Uterus (tissue), 4 donors: ENCODE measurements around the gene YPEL2. TPM values are rescaled to one million over a fixed set of nuclear protein-coding genes. Genes with fewer than 3 reads are reported as not detected.
A peak's percentile ranks its signal among the peaks of the same experiment; 100 is the strongest.

ENCODE experiments used
- DNase-seq, 2 donors: peaks; one replicate each; pipeline ENCODE4 v3.0.0-alpha.2; 2019 to 2020
- H3K27ac ChIP-seq, 2 donors: fragments of 200-600 bp; sonication (generic); 1 replicate in 1 of 2; 2 replicates in 1 of 2; pipeline ENCODE4 v1.5.1; 2016 to 2018
- H3K27me3 ChIP-seq, 2 donors: fragments of 200-600 bp; sonication (generic); one replicate each; pipeline ENCODE4 v1.5.1; 2018 to 2019; ENCODE audit warnings: control low read depth in 1 of 2
- H3K36me3 ChIP-seq, 2 donors: fragments of 200-600 bp; sonication (generic); one replicate each; pipeline ENCODE4 v1.5.1; 2019; ENCODE audit warnings: control low read depth in 1 of 2
- H3K4me1 ChIP-seq, 2 donors: fragments of 200-600 bp; sonication (generic); one replicate each; pipeline ENCODE4 v1.5.1; 2018 to 2019; ENCODE audit warnings: control low read depth in 1 of 2
- H3K4me3 ChIP-seq, 2 donors: fragments of 200-600 bp; sonication (generic); 1 replicate in 1 of 2; 2 replicates in 1 of 2; pipeline ENCODE4 v1.5.1; 2018 to 2019; ENCODE audit warnings: mild to moderate bottlenecking in 1 of 2
- H3K9me3 ChIP-seq, 2 donors: fragments of 200-600 bp; sonication (generic); one replicate each; pipeline ENCODE4 v1.5.1; 2019; ENCODE audit warnings: control low read depth in 1 of 2
- POLR2A ChIP-seq, 2 donors: fragments of 450-650 bp; IDR thresholded peaks; one replicate each; pipeline ENCODE4 v1.6.1; 2016; ENCODE audit warnings: antibody characterized with exemption in 2 of 2, mild to moderate bottlenecking in 1 of 2, moderate library complexity in 1 of 2
- intact Hi-C: fragments of 100-400 bp; cut with DNase I; formaldehyde crosslinking; loops from one replicate; pipeline ENCODE4 v1.15.1; 2023; ENCODE audit warnings: low total_unique reads
- total RNA-seq, 4 donors: library from RNA; depleted of rRNA in 3 of 4; stranded (reverse); fragments of >200 nt in 3 of 4; gene quantifications; one replicate each; pipeline versions ENCODE4 v1.1.0 to v1.2.4, GENCODE V29; 2014 to 2023
- TF ChIP-seq, protein P1 (sequence below), 4 experiments: fragments of 200-600 bp in 2 of 4; fragments of 450-650 bp in 2 of 4; sonication (generic) in 2 of 4; IDR thresholded peaks; one replicate each; pipeline ENCODE4 v1.5.1; 2016 to 2019; ENCODE audit warnings: antibody characterized with exemption in 4 of 4, mild to moderate bottlenecking in 2 of 4, moderate library complexity in 1 of 4
- donor health status: DM: yes; HTN: yes; CAD: no.

YPEL2 gene
- total RNA-seq, 4 donors from 2014 or later, result 21.2 to 91.7 (median 25.0) TPM

DNA sequence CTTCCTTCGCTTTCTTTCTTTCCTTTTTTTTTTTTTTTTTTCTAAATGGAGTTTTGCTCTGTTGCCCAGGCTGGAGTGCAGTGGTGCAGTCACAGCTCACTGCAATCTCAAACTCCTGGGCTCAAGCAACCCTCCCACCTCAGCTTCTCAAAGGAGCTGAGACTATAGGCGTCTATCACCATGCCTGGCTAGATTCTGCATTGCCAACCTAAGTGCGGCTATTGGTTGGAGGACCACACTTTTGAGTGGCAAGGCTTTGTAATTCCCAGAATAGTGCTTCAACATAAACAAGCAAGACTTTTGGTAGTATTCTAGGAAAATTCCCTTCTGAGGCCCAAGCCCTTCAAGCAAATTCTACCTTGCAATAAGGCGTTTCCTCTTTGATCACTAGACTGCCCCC, 107.8 kb downstream of the YPEL2 start:
- no peaks in the 10 kb centered on the region for H3K9me3 ChIP-seq
- H3K27ac ChIP-seq, result peak overlapping the region in 1 of 2 donors; percentile 79
- peaks cover 0 to 4% of the 10 kb centered on the region in 2 donors for H3K4me1 ChIP-seq
- DNase-seq, result no peak
- no peaks in the 10 kb centered on the region for H3K27me3 ChIP-seq
- no peaks in the 10 kb centered on the region for H3K36me3 ChIP-seq
- TF ChIP-seq, protein P1, sequence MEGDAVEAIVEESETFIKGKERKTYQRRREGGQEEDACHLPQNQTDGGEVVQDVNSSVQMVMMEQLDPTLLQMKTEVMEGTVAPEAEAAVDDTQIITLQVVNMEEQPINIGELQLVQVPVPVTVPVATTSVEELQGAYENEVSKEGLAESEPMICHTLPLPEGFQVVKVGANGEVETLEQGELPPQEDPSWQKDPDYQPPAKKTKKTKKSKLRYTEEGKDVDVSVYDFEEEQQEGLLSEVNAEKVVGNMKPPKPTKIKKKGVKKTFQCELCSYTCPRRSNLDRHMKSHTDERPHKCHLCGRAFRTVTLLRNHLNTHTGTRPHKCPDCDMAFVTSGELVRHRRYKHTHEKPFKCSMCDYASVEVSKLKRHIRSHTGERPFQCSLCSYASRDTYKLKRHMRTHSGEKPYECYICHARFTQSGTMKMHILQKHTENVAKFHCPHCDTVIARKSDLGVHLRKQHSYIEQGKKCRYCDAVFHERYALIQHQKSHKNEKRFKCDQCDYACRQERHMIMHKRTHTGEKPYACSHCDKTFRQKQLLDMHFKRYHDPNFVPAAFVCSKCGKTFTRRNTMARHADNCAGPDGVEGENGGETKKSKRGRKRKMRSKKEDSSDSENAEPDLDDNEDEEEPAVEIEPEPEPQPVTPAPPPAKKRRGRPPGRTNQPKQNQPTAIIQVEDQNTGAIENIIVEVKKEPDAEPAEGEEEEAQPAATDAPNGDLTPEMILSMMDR (IDR thresholded peaks at IDR 0.05), result no peak
- no peak for TF ChIP-seq POLR2A (IDR thresholded peaks at IDR 0.05)
- H3K4me3 ChIP-seq, result no peak overlapping the region
- intact Hi-C loops, result no loop called here

DNA sequence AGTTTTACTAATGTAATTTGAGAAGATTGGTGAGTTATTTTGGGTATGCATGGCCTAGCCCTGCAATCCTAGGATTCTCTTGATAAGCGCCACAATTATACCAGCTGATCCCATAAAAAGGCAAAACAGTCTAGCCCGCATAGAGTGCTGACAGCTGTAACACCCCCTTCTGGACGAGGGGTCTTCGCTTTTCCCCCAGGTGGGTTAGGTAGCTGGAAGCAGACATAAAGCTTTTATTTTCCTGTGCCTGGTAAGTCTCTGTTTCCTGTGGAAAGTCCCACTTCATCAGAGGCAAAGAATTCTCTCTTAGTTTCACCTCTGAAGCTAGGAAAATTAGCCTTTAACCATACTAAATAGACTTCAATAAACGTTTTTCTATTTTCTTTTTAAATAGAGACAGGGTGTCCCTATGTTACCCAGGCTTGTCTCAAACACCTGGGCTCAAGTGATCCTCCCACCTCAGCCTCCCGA, 108.3 kb downstream of the YPEL2 start:
- H3K36me3 ChIP-seq, result no peaks in the 10 kb centered on the region
- no peaks in the 10 kb centered on the region for H3K27me3 ChIP-seq
- no peaks in the 10 kb centered on the region for H3K9me3 ChIP-seq
- peaks cover 0 to 4% of the 10 kb centered on the region in 2 donors for H3K4me1 ChIP-seq
- H3K27ac ChIP-seq, result peak overlapping the region; percentile 67 to 79
- H3K4me3 ChIP-seq, result no peak overlapping the region
- no peak for DNase-seq
- intact Hi-C loops, result loop anchor here (5.0 kb wide), 1 partner anchor 122 kb away; no protein-coding TSS in a partner anchor
- TF ChIP-seq, protein P1 (IDR thresholded peaks at IDR 0.05), result no peak
- no peak for TF ChIP-seq POLR2A (IDR thresholded peaks at IDR 0.05)

DNA sequence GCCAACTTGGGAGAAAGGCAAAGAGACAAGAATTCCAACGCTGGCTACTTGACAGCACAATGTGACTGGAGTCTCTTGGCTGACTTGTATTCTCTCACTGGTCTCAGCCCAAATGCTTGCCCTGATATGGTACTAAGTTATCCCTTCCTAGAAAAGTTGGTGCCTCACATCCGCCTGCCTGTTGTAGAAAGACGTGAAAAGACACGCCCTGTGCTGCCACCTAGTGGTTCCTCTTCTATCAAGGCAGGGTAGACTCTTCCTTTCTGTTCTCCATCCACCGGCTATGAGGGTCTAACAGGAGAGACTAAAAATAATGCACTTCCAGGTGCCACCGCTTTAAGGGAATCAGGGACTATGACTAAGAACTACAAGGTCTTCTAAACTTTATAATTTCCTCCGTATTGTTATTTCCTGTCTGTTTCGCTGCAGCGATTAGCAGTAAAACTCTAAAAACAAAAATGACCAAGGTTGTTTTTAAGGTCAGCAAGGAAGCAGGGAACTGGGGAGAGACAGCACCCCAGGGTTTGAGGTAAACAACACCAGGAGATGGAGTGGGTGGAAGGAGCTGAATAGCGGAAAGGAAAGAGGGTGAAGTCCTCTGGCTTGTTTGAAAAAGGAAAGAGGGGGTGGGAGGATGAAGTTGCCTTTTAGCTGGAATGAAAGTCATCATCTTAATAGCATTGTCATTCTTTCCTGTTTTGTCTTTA, 109.5 kb downstream of the YPEL2 start:
- peak overlapping the region; percentile 67 to 79 for H3K27ac ChIP-seq

DNA sequence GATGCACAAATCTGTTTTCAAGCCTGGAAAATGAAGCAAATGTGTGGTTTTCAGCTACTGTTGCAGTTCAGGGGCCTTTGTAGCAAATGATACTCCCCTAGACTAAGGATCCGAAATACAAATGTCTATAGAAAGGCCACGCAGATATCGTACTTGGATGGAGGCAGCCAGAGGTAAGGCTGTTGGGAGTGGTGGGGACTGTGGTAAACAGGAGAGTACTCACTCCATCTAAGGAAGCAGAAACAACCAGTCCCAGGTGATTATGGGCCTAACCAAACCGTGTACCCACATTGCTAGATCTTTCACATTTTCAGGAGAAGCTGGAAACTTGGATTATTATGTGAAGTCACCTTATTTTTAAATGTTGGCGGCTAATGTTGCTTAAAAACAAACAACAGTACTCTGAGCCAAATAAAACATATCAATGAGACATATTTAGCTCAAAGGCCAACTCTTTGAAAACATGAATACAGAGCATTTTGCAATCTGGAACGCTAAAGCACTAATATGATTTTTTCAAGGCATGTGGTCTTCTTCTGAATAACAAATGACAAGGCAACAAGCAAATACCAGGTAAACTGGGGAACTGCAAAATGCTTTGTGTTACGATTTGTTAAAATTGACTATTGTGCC, 110.1 kb downstream of the YPEL2 start:
- peak overlapping the region; percentile 35 to 79 for H3K27ac ChIP-seq
- H3K4me3 ChIP-seq, result no peak overlapping the region
- no peaks in the 10 kb centered on the region for H3K9me3 ChIP-seq
- no peak for DNase-seq
- intact Hi-C loops, result loop anchor here (5.0 kb wide), 1 partner anchor 124 kb away; no protein-coding TSS in a partner anchor
- no peak for TF ChIP-seq POLR2A (IDR thresholded peaks at IDR 0.05)
- TF ChIP-seq, protein P1 (IDR thresholded peaks at IDR 0.05), result no peak
- peaks cover 0 to 4% of the 10 kb centered on the region in 2 donors for H3K4me1 ChIP-seq
- H3K36me3 ChIP-seq, result no peaks in the 10 kb centered on the region
- H3K27me3 ChIP-seq, result no peaks in the 10 kb centered on the region

More for the DNA sequence above, 109.5 kb downstream of the YPEL2 start:
- Histone ChIP-seq H3K4me3 (no peak overlapping the region), H3K9me3 (no peaks in the 10 kb centered on the region), H3K27me3 (no peaks in the 10 kb centered on the region), H3K4me1 (peaks cover 0 to 4% of the 10 kb centered on the region in 2 donors), H3K36me3 (no peaks in the 10 kb centered on the region)
- DNase-seq, result peak; percentile 86 to 96
- intact Hi-C loops, result loop anchor here (5.0 kb wide), 1 partner anchor 124 kb away; no protein-coding TSS in a partner anchor
- TF ChIP-seq, protein P1 (IDR thresholded peaks at IDR 0.05), result peak; percentile 82 to 97 (median 92)
- TF ChIP-seq POLR2A (IDR thresholded peaks at IDR 0.05), result no peak

DNA sequence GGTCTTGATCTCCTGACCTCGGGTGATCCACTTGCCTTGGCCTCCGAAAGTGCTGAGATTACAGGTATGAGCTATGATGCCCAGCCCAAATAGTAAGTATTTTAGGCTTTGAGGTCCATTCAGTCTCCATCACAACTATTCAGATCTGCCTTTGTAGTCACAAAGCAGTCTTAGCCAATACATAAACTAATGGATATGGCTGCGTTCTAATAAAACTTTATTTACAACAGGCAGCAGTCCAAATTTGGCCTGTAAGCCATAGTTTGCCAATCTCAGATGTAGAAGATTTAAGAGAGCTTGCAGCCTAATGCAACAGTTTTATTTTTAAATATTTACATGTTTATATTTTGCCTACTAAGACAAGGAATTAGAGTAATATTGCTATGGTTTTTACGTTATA, 111.7 kb downstream of the YPEL2 start:
- no peak for DNase-seq
- intact Hi-C loops, result loop anchor here (5.0 kb wide), 1 partner anchor 126 kb away; no protein-coding TSS in a partner anchor
- Histone ChIP-seq H3K4me1 (peaks cover 0 to 4% of the 10 kb centered on the region in 2 donors), H3K9me3 (no peaks in the 10 kb centered on the region), H3K36me3 (no peaks in the 10 kb centered on the region), H3K27ac (no peak overlapping the region), H3K27me3 (no peaks in the 10 kb centered on the region), H3K4me3 (no peak overlapping the region)
- TF ChIP-seq, protein P1 (IDR thresholded peaks at IDR 0.05), result no peak
- no peak for TF ChIP-seq POLR2A (IDR thresholded peaks at IDR 0.05)
